ENCODE results near the gene ZBTB20. TPM values are rescaled to one million over a fixed set of nuclear protein-coding genes. Genes with fewer than 3 reads are reported as not detected.

Gene ZBTB20
- total and polyA plus RNA-seq, 2 donors (not counting 1 experiment from before 2014, with no cell fraction given) = 4.0 to 123 TPM

DNA sequence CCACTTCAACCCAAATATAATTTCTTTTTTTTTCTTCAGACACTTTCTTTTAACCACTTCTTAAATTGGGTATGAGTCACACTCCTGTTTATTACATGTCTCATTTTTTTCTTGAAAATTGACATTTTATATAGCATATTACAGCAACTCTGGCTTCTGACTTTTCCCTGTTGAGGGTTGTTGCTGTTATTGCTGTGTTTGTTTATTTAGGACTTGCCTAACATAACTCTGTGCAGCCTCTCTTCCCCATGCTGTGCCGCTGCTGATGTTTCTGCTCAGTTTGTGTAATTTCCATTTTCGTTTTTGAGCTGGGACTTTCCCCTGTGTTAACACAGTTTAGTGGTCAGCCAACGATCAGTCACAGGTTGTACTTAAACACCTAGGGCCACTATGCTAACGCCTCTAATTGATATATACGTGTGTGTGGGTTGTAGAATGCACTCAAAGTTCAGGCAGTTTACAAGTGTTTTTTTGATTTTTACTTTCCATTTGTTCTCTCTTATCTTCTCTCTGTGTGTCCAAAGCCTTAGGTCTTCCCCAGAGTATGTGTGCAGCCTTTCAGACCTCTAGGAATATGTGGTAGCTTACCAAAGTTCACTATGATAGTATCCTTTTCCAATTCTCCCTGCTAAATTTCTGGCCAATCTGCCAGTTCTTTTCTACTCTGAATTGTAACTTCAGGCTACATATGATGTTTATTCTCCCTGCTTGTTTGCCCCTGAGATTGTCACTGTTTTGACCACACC is 337.2 kb downstream of the ZBTB20 start:
- Histone ChIP-seq H2AFZ (ENCODE audit: insufficient read depth, low read depth, low read length, poor library complexity, severe bottlenecking) (no peak overlapping the region), H3K27ac (ENCODE audit: low read length in 2 of 2) (no peak overlapping the region), H3K4me2 (replicated peaks; ENCODE audit: low read depth, low read length, poor library complexity, severe bottlenecking) (peak overlapping the region; percentile 18), H3K9me3 (ENCODE audit: control extremely low read depth in 1 of 3, control insufficient read depth in 2 of 3, insufficient read depth in 1 of 3, low read length in 2 of 3) (peaks cover 0 to 4% (median 0%) of the 10 kb centered on the region in 3 donors), H3K4me1 (ENCODE audit: control insufficient read depth in 2 of 2, insufficient read depth in 2 of 2, low read length in 2 of 2) (peaks cover 5 to 10% of the 10 kb centered on the region in 2 donors), H3K9ac (ENCODE audit: low read length) (peak overlapping the region; percentile 10), H4K20me1 (ENCODE audit: control insufficient read depth, insufficient read depth, low read length, poor library complexity, severe bottlenecking) (no peaks in the 10 kb centered on the region), H3K79me2 (ENCODE audit: control insufficient read depth, insufficient read depth, low read length) (no peaks in the 10 kb centered on the region), H3K36me3 (replicated peaks in 1 of 2; ENCODE audit: control extremely low read depth in 1 of 2, control insufficient read depth in 1 of 2, extremely low read depth in 1 of 2, insufficient read depth in 2 of 2, low read length in 1 of 2) (peaks cover 1 to 2% of the 10 kb centered on the region in 2 experiments), H3K4me3 (ENCODE audit: control extremely low read depth in 1 of 5, extremely low read depth in 1 of 5, insufficient read depth in 1 of 5, low read depth in 2 of 5, low read length in 4 of 5) (peak overlapping the region in 1 of 5 experiments; percentile 20), H3K27me3 (replicated peaks in 1 of 4; ENCODE audit: control extremely low read depth in 1 of 4, control insufficient read depth in 3 of 4, insufficient read depth in 4 of 4, low read length in 3 of 4) (no peaks in the 10 kb centered on the region)
- H3K4me3 Mint-ChIP-seq = peak overlapping the region; percentile 46
- intact Hi-C loops (cut with micrococcal nuclease) = no loop called here
- peak; percentile 41 for DNase-seq
- H3K4me1 Mint-ChIP-seq = peaks cover 12% of the 10 kb centered on the region
- ATAC-seq (ENCODE audit: low read depth) = peak; percentile 66
- H3K27me3 Mint-ChIP-seq = no peaks in the 10 kb centered on the region
- H3K27ac Mint-ChIP-seq = peak overlapping the region; percentile 4
- TF ChIP-seq, protein P1, sequence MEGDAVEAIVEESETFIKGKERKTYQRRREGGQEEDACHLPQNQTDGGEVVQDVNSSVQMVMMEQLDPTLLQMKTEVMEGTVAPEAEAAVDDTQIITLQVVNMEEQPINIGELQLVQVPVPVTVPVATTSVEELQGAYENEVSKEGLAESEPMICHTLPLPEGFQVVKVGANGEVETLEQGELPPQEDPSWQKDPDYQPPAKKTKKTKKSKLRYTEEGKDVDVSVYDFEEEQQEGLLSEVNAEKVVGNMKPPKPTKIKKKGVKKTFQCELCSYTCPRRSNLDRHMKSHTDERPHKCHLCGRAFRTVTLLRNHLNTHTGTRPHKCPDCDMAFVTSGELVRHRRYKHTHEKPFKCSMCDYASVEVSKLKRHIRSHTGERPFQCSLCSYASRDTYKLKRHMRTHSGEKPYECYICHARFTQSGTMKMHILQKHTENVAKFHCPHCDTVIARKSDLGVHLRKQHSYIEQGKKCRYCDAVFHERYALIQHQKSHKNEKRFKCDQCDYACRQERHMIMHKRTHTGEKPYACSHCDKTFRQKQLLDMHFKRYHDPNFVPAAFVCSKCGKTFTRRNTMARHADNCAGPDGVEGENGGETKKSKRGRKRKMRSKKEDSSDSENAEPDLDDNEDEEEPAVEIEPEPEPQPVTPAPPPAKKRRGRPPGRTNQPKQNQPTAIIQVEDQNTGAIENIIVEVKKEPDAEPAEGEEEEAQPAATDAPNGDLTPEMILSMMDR (IDR thresholded peaks at IDR 0.05) = no peak
- no peak for TF ChIP-seq EZH2 (IDR thresholded peaks at IDR 0.05; ENCODE audit: borderline replicate concordance, insufficient read depth, low read depth, low read length, poor library complexity, severe bottlenecking)
- POLR2A ChIA-PET = no interaction called here
- WGBS (ENCODE audit: insufficient coverage) = no CpG with 5 or more reads among the region's 5 CpGs
- CTCF ChIA-PET = interaction anchor here (1.4 kb wide), 1 partner anchor 17 kb away, joined by 4 read pairs; no protein-coding TSS in a partner anchor
- no peaks in the 10 kb centered on the region for H3K9me3 Mint-ChIP-seq (ENCODE audit: insufficient read depth)

DNA sequence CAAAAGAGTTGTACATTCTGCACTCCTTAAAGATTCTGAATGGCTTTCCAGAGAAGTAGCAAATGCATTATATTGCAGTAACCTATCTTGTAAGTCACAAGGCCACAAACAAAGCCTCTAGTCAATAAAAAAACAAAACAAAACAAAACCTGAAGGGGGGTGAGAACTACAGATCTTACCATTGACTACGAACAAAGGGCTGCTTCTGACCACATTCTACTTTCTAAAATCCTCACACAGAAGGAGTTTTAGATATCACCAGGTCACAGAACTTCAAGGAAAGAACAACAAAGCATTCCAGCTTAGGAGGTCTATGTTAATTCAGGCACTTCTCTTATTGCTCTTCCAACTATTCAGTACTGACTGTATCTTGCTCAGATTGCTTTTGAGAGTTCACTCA is 343.0 kb downstream of the ZBTB20 start:
- H3K9me3 ChIP-seq (ENCODE audit: control extremely low read depth in 1 of 3, control insufficient read depth in 2 of 3, insufficient read depth in 1 of 3, low read length in 2 of 3) = no peaks in the 10 kb centered on the region
- H3K27ac ChIP-seq (ENCODE audit: low read length in 2 of 2) = no peak overlapping the region
- no CpG with 5 or more reads among the region's 1 CpG for WGBS (ENCODE audit: insufficient coverage)
- no peak overlapping the region for H3K9ac ChIP-seq (ENCODE audit: low read length)
- POLR2A ChIA-PET = no interaction called here
- H4K20me1 ChIP-seq (ENCODE audit: control insufficient read depth, insufficient read depth, low read length, poor library complexity, severe bottlenecking) = no peaks in the 10 kb centered on the region
- ATAC-seq (ENCODE audit: low read depth) = no peak
- H3K4me3 ChIP-seq (ENCODE audit: control extremely low read depth in 1 of 5, extremely low read depth in 1 of 5, insufficient read depth in 1 of 5, low read depth in 2 of 5, low read length in 4 of 5) = no peak overlapping the region
- peaks cover 0 to 3% of the 10 kb centered on the region in 2 donors for H3K4me1 ChIP-seq (ENCODE audit: control insufficient read depth in 2 of 2, insufficient read depth in 2 of 2, low read length in 2 of 2)
- Mint-ChIP-seq H3K4me3 (no peak overlapping the region), H3K27me3 (no peaks in the 10 kb centered on the region), H3K27ac (no peak overlapping the region), H3K9me3 (ENCODE audit: insufficient read depth) (no peaks in the 10 kb centered on the region), H3K4me1 (peaks cover 15% of the 10 kb centered on the region)
- H3K79me2 ChIP-seq (ENCODE audit: control insufficient read depth, insufficient read depth, low read length) = no peaks in the 10 kb centered on the region
- peaks cover 0 to 3% of the 10 kb centered on the region in 2 experiments for H3K36me3 ChIP-seq (replicated peaks in 1 of 2; ENCODE audit: control extremely low read depth in 1 of 2, control insufficient read depth in 1 of 2, extremely low read depth in 1 of 2, insufficient read depth in 2 of 2, low read length in 1 of 2)
- H3K27me3 ChIP-seq (replicated peaks in 1 of 4; ENCODE audit: control extremely low read depth in 1 of 4, control insufficient read depth in 3 of 4, insufficient read depth in 4 of 4, low read length in 3 of 4) = no peaks in the 10 kb centered on the region
- intact Hi-C loops (cut with micrococcal nuclease) = loop anchor here (2.0 kb wide), 1 partner anchor 13 kb away; no protein-coding TSS in a partner anchor
- CTCF ChIA-PET = no interaction called here
- no peak for TF ChIP-seq EZH2 (IDR thresholded peaks at IDR 0.05; ENCODE audit: borderline replicate concordance, insufficient read depth, low read depth, low read length, poor library complexity, severe bottlenecking)
- TF ChIP-seq, protein P1 (IDR thresholded peaks at IDR 0.05) = no peak
- H3K4me2 ChIP-seq (replicated peaks; ENCODE audit: low read depth, low read length, poor library complexity, severe bottlenecking) = no peak overlapping the region
- H2AFZ ChIP-seq (ENCODE audit: insufficient read depth, low read depth, low read length, poor library complexity, severe bottlenecking) = no peak overlapping the region
- DNase-seq = no peak

Data from B cell (primary cell).